ENCODE measurements around the gene MAP3K13.

DNA sequence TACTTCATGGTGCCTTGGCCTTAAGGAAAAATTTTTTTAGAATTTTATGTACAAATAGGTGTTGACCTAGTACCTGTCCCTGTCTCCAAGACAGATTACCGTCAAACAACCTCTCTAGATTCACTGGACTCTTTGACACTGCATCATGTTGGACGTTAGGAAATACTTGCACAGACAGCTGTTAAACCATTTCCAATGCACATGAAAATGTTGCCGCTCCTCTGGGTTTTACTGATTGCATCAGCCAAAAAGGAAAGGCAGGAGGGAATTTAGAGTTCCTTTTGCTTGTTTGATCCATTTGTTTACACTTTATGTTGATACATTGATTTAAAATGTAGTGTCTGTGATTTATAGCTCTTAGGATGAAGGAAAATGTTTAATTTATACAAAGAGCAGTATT lies 121.4 kb downstream of the MAP3K13 start:
- TF ChIP-seq, protein P1, sequence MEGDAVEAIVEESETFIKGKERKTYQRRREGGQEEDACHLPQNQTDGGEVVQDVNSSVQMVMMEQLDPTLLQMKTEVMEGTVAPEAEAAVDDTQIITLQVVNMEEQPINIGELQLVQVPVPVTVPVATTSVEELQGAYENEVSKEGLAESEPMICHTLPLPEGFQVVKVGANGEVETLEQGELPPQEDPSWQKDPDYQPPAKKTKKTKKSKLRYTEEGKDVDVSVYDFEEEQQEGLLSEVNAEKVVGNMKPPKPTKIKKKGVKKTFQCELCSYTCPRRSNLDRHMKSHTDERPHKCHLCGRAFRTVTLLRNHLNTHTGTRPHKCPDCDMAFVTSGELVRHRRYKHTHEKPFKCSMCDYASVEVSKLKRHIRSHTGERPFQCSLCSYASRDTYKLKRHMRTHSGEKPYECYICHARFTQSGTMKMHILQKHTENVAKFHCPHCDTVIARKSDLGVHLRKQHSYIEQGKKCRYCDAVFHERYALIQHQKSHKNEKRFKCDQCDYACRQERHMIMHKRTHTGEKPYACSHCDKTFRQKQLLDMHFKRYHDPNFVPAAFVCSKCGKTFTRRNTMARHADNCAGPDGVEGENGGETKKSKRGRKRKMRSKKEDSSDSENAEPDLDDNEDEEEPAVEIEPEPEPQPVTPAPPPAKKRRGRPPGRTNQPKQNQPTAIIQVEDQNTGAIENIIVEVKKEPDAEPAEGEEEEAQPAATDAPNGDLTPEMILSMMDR (conservative IDR thresholded peaks at IDR 0.05; ENCODE audit: low read depth, low read length): no peak
- no peak for TF ChIP-seq EZH2 (IDR thresholded peaks at IDR 0.05; ENCODE audit: low read length, unreplicated experiment)
